Measurements from ENCODE around the gene USP47.

USP47 gene, protein sequence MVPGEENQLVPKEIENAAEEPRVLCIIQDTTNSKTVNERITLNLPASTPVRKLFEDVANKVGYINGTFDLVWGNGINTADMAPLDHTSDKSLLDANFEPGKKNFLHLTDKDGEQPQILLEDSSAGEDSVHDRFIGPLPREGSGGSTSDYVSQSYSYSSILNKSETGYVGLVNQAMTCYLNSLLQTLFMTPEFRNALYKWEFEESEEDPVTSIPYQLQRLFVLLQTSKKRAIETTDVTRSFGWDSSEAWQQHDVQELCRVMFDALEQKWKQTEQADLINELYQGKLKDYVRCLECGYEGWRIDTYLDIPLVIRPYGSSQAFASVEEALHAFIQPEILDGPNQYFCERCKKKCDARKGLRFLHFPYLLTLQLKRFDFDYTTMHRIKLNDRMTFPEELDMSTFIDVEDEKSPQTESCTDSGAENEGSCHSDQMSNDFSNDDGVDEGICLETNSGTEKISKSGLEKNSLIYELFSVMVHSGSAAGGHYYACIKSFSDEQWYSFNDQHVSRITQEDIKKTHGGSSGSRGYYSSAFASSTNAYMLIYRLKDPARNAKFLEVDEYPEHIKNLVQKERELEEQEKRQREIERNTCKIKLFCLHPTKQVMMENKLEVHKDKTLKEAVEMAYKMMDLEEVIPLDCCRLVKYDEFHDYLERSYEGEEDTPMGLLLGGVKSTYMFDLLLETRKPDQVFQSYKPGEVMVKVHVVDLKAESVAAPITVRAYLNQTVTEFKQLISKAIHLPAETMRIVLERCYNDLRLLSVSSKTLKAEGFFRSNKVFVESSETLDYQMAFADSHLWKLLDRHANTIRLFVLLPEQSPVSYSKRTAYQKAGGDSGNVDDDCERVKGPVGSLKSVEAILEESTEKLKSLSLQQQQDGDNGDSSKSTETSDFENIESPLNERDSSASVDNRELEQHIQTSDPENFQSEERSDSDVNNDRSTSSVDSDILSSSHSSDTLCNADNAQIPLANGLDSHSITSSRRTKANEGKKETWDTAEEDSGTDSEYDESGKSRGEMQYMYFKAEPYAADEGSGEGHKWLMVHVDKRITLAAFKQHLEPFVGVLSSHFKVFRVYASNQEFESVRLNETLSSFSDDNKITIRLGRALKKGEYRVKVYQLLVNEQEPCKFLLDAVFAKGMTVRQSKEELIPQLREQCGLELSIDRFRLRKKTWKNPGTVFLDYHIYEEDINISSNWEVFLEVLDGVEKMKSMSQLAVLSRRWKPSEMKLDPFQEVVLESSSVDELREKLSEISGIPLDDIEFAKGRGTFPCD (N-terminal part only)

DNA sequence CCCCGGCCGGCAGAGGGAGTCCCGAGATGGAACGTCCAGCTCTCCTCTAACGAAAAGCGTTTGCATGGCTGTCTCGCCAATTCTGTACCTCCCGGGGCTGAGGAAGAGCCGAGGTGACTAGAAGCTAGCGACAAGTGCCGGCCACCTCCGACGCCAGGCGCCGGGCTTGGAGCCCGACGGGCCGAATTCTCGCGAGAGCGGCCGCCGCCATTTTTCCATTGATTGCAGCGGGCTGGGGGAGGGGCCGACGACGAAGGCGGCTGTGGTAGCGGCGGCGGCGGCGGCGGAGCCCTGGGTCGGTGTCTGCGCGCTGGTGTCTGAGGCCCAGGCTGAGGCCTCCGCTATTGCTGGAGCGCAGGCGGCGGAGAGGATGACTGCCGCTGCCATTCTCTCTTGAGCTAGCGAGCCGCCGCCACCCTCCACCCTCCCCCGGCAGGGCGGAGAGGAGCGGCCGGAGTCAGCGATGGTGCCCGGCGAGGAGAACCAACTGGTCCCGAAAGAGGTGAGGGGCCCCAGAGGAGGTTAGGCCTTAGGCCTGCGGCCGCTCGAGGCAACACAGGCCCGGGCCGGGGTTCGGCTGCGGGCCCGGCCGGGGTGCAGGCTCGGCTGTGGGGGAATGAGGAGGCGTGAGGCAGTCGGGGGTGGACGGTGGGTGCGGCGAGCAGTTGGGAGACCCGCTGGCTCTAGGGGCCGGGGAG is at the start of gene USP47:
Gene USP47 (plus strand): TSS at position 250 of the 698 bp plus-strand sequence. CDS start 214 bp downstream, at position 464.
- DNase-seq: peak; percentile 87

DNA sequence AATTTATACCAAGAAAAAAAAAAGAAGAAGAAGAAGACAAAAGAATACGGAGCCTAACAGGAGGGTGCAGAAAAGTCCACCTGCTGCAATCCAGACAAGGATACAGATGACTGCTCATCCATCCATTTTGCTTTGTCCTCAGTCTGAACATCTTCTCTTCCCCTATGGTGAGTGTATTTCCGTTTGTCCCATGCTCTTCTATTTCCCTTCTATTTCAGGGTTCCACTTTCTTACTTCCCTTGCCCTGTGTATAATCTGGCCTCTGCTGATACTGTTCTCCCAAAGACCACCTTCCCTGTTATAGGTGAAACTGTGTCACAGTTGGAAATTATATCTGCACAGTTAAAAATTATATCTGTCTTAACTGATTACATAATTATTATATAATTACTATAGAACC is 48.7 kb upstream of the USP47 start:
- DNase-seq: no peak

DNA sequence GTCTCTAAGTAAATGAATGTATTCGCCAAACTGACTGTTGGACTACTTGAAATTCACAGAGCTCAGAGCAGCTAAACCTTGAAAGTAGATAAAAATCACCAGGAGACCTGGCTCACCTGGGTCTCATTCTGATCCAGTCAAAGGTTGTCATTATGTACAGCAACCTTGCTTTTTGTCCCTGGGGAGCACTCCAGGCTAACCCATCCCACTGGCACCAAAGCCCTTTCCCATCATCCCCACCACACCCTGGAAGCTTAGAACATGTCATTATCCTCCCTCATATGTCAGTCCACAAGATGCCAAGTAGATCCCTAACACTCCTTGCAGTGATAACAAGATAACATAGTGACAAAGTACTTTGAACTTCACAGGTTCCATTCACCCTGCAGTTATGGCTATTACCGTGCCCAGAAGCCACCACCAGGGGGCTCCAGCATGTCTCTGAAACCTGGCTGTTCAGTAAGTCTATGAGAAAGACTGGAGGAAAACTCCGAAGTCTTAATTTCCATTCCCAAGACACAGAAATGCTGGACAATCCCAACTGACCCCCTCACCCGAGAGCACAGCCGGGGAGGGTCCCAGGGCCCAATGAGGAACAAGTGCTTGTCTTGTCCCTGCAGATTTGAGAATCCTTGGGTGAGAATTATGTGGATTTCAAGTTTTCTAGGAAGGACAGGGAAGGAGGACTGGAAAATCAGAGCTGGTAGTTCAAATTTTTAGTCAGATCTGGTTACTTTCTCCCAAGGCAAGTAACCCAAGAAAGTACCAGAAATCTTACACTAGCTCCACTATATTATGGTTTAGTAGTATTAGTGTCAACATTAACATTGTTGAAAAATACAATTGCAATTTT is 43.0 kb upstream of the USP47 start:
- DNase-seq: peak; percentile 23

DNA sequence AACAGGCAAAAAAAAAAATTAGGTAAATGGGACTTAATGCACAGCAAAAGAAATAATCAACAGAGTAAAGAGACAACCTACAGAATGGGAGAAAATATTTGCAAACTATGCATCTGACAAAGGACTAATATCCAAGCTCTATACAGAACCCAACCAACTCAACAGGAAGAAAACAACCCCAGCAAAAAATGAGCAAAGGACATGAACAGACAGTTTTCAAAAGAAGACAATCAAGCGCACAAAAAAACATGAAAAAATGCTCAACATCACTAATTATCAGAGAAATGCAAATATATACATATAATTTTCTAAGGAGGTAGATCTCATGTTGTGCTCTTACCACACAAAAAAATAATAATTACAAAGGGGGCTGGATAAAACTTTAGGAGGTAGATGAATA is 36.5 kb upstream of the USP47 start:
- no peak for DNase-seq

DNA sequence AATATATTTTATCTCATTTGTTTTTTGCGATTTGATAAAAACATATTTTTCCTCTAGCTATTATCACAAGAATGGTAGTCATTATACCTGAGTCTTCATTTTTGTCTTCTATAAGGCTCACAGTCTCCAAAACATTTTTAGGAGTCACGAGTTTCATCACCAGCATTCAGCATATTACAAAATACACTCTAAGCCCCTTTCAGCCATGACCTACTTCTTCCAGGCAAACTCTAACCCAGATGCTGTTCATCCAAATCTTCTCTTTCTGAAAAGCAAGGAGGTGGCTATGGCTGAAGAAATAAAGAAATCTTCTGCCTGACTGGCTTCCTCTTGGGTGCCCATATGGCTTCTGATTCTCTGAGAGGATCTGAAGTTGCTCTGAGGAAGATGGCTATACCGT is 35.7 kb upstream of the USP47 start:
- DNase-seq: no peak

DNA sequence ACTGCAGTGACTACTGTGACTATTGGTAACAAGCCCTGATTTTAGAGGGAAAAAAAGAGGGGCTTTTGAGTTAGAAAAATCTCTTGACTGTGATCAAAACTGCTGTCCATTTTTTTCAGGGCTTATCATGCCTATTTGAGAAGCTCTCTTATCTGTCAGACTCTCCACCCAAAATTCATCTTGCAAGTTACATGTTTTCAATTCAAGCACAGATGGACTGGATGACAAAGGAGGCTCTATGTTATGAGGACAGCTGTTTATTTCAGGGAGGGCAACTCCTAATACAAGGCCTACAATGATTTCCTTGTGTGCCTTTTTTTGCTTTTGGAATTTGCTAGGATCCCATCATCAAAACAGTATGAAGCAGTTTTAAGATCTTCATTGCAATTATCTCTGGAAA is 35.2 kb upstream of the USP47 start:
- no peak for DNase-seq

DNA sequence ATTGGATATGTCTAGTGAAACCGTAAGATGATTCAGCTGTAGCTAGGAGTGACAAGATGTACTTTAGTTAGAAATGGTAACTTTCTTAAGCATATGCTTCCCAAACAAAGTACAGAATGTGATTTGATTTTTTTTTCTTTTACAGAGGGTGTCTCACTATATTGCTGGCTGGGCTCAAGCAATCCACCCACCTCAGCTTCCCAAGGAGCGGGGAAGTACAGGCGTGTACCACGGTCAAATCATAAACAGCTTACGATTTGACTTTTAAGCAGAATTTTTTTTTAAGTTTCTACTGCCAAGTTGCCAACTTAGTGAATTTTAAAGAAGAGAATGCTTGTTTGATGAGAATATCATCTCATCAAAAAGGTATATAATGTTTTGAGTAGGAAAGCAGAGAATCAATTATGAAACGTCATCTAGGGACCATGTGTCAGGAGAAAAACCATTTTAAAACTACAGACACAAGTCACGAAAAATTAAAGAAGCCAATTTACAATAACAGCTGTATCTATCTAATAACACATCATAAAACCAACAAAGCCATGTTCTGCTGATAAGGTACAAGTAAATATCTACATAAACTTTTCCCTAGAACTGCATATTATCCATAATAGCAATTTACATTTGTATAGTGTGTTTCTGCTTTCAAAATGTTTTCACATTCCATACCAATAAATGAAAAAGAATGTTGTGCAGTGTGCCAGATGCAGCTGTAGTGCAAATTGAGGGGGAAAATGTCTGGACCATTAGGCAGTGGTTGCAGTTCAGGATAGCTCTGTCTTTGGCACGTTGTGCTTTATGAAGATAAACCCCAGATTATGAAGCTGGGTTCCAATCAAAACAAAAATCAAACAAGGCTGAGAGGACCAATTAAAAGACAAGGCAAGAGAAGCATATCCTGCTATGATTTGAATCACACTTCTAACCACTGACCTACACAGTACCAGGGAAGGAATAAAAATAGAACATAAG is 33.7 kb upstream of the USP47 start:
- DNase-seq: no peak

DNA sequence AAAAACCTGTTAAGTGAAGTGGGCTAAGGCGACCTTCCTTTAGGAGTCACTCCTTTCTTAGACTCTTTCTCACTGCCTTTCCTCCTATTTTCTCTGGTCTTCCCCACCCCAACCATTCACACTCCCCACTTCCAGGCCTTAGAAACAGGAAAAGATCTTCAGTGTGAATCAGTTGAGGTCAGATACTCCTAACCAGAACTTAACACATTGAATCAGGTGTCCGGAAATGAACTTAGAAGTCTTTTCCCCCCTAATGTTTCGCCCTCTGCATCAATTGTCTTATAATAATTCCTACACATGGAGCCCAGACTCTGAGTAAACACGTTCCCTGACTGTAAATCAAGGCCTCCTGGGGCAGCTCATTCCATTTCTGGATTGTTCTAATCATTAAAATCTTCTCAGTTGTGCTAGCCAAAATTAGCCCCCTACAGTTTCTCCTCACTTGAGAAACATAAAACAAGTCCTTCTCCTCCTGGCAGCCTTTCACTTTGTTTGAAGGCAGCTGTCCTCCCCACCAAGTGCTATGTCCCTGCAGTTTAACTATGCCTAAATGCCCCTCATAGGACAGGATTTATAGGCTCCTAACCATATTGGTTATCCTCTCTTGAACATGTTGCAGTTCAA is 32.7 kb upstream of the USP47 start:
- DNase-seq: no peak

DNA sequence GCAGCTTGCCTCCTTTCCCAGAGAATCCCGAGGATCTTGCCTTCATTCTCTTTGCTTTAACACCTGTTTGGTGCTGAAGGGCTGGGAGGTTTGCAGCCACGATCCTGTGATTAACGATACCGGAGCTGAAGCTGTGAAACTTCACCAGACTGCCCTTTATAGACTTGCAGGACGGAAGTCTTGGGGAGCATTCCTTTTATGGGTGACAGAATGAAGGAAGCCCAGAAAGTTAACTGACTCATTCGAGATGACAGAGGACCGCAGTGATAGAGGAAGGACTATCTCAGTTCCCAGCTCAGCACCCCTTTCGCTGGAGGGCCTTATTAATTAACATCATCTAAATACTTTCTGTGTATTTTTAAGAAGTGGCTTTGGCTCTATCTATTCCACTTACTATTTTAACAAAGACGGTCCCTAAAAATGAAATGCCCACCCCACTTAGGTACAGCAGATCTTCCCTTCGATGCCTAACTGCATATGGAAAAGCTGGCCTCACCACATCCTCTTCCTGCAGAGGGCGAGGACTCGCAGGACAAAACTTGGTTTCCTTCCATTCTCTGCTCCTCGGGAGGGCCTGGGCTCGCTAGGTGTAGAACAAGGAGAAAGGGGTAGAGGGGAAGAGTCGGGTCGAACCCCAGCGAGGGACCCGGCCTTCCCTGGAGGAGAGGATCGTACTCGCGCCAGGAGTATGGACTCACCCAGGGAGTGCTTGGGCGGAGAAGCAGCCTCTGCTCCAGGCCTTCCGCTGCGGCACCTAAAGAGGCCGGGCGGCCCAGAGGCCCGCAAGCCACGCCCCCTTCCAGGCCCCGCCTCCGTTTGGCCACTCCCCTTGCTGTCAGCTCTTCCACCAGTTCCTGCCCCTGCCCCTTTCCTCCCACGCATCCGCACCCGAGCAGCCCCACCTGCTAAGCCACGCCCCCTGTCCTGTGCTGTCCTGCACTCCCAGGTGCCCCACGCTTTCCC is 30.7 kb upstream of the USP47 start:
- DNase-seq: no peak

DNA sequence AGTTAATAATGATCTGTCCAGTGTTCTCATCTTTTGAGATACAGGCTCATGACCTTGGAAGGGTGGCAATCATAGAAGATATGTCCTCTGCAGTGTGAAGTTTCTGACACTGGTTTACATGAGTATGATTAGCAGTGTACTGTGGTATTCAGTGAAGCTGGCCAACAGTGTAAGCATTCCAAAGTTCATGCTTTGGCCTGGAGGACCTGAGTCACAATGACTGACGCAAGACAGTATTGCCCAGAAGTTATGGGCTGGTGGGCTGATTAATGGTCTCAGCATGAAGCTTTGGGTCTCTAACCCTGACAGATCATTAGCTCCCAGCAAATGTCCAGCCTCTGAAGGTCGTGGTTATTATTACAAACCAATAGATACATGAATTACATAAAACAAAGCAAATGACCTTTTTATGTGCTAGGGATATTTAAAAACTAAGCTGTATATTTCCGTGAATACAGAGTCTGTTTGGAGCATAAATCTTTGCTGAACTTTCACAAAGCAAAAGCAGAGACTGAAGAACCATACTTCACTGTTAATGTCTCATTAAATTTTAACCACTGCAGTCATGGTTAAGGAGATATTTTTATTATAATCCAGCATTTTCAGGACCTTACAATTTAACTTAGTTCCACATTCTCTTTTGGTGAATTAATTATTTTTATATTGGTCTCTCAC is 28.3 kb upstream of the USP47 start:
- DNase-seq: no peak

DNA sequence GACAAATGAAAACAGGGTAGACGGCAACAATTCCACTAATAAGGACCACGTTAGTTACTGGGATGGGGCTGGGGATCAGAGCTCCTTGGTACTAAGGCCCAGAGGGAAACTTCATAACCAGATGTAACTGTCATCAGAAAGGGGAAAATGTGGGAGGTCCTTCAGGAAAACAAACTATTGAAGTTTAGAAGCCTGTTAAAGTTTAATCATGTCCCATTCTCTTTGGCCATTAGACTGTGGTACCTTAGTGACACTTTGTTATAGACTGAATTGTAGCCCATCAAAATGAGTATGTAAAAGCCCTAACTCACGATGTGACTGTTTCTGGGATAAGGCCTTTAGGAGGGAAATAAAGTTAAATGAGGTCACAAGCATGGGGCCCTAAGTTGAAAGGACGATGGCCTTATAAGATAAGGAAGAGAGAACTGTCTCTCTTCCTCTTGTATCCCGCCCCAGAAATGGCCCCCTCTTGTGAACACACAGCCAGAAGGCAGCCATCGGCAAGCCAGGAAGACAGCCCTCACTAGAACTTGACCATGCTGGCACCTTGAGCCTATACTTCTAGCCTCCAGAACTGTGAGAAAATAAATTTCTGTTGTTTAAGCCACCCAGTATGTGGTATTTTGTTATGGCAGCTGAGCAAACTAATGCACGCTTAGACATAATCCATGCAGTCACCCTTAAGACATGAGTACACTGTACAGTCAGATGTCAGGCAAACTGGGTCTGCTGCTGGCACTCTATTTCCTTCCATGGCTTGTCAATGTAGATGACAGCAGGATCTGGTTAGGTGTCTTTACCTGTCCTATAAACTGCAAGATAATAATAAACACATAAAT is 26.9 kb upstream of the USP47 start:
- DNase-seq: no peak

DNA sequence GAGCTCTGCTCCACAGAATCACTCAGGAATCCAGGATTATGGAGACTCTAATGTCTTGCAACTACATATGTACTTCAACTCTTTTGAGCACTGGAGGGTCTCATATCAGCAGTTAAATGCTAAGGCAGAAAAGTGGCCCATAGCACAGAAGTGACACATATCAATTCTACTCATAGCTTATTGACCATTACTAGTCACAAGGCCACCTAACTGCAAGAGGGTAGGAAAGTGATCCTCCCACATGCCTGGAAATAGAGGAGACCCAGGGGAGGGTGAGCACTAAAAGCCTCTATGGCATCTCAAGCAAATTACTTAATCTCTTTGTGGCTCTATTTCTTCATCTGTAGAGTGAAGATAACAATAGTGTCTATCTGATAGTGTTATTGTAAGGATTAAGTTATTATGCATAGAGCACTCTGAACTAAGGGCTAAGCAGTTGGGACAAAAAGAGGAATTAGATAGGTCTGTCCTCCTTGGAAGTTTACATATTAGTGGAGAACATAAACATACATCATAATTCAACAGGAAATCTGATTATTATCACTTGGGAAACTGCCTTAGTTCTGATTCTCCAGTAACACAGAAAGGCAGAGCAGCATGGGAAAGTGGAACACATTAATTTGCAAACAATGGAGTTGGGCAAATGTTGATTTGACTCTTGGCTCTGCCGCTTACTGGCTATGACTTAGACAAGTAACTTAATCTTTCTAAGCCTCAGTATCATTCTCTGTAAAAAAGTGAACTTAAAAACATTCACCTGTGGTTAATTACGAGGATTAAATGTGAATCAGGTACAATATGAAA is 25.1 kb upstream of the USP47 start:
- DNase-seq: no peak

DNA sequence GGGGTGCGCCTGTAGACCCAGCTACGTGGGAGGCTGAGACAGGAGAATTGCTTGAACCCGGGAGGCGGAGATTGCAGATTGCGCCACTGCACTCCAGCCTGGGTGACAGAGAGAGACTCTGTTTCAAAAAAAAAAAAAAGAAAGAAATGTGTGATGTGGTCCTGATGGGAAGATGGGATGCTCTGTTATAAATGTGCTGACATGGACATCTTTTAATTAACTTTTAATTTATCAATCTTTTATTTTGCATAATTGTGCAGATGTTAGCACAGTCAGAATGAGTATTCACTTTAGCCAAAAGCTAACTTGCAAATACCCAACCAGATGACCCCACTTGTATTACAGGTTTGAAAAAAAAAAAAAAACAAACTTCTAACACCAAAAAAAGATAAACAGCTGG is 23.8 kb upstream of the USP47 start:
- no peak for DNase-seq

DNA sequence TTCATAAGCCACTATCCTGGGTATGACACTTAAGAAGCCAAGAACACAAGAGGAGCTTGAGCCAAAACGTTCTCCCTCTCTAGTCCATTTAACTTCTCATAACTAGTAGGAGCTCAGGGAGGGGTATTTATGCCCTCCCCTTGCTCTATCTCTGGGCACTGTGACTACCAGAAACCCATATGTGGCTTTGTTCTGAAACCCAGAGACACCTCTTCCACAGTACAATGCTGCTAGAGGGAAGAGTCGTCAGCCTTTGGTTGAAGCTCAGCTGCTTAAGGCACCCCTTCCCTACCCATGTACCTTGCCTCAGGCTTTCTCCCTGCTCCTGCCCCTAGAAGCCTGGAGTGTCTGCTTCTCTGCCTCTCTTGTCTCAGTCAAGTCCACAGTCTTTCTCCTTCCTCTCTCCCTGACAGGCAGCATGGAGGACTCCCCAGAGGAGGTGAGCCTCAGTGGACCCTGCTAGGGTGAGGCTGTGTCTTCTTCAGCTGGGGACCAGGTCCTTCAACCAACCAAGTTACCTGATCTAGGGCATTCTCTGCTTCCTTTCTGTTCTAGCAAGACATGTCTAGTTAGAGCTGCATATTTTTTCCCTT is 23.1 kb upstream of the USP47 start:
- DNase-seq: no peak

DNA sequence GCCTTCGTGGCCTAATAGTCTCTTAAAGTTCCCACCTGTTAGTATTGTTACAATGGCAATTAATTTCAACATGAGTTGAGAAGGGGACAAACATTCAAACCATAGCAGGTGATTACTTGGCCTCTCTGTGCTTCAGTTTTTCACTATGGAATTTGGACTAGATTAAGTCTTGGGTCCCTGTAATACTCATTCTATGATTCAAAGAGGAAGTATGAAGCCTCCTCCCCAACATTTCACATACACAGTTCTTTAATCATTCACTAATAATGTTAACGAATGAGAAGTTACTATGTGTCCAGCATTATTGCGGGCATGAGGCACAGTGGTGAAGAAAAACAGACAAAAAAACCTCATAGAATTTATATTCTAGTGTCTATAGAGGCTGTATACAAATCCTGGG is 19.9 kb upstream of the USP47 start:
- DNase-seq: no peak

DNA sequence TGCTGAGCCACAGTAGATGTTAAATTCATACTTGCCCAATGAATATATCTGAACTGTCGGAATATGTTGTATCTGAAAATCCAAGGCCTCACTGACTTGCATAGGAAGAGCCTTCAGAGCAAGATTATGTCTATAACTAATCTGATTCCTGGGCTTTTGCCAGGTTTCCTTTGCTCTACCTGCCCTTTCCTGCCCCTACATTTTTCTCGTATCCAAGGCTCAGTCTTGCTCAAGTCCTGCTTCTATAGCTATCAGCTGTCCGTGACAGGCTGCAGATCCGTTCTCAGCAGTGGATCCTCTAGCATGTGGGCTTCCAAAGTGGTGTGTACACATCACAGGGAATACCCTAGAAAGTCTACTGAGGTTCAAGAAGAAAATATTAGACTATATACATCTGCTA is 18.8 kb upstream of the USP47 start:
- no peak for DNase-seq
